OCI-LY7 (cell line): ENCODE measurements around the gene ADRA2A. TPM values are rescaled to one million over a fixed set of nuclear protein-coding genes. Genes with fewer than 3 reads are reported as not detected.

ENCODE experiments used
- BruUV-seq: library from RNA; stranded (reverse); fragments of 400-500 nt; replicated peaks from 2 replicates; lab custom pipeline; 2021; lab: Mats Ljungman, UMichigan
- CTCF ChIA-PET: fragments of 300-600 bp; sonication (Branson Sonifier 250); formaldehyde crosslinking; loops from one replicate; lab custom pipeline; 2022; ENCODE audit warnings: antibody characterized with exemption; ENCODE audit not compliant: unreplicated experiment; lab: Charles Lee
- POLR2A ChIA-PET: fragments of 300-600 bp; sonication (Branson Sonifier 250); formaldehyde crosslinking; loops from one replicate; lab custom pipeline; 2022; ENCODE audit warnings: antibody characterized with exemption; lab: Charles Lee
- DNase-seq: peaks from one replicate; pipeline ENCODE4 v3.0.0-alpha.2; 2015; ENCODE audit warnings: low spot score
- H2AFZ ChIP-seq: fragments of 200-600 bp; sonication (generic), shearing (Covaris generic); 2 replicates; pipeline ENCODE4 v1.6.1; 2014; ENCODE audit warnings: mild to moderate bottlenecking, antibody characterized with exemption, low read length, moderate library complexity
- H3K27ac ChIP-seq: fragments of 200-600 bp; sonication (generic); 2 replicates; pipeline ENCODE4 v1.5.1; 2014; ENCODE audit warnings: mixed run types, low read depth, mild to moderate bottlenecking, moderate library complexity, low read length, inconsistent platforms; ENCODE audit not compliant: poor library complexity, severe bottlenecking
- H3K36me3 ChIP-seq: fragments of 200-600 bp; sonication (generic); 2 replicates; pipeline ENCODE4 v1.6.1; 2014; ENCODE audit warnings: mild to moderate bottlenecking, antibody characterized with exemption, low read length, moderate library complexity, mixed read lengths; ENCODE audit not compliant: insufficient read depth
- H3K4me1 ChIP-seq: fragments of 200-600 bp; sonication (generic); 2 replicates; pipeline ENCODE4 v1.5.1; 2014; ENCODE audit warnings: mild to moderate bottlenecking, low read length; ENCODE audit not compliant: insufficient read depth, poor library complexity, severe bottlenecking
- H3K4me2 ChIP-seq: fragments of 200-600 bp; sonication (generic); 2 replicates; pipeline ENCODE4 v1.6.1; 2014; ENCODE audit warnings: mild to moderate bottlenecking, low read length
- H3K4me3 ChIP-seq: fragments of 200-600 bp; sonication (generic); 2 replicates; pipeline ENCODE4 v1.5.1; 2014; ENCODE audit warnings: mild to moderate bottlenecking, low read depth, low read length; ENCODE audit not compliant: poor library complexity, severe bottlenecking
- H3K79me2 ChIP-seq: fragments of 200-600 bp; sonication (generic); 2 replicates; pipeline ENCODE4 v1.6.1; 2016; ENCODE audit warnings: low read depth, mild to moderate bottlenecking, low read length, moderate library complexity, mixed read lengths; ENCODE audit not compliant: insufficient read depth
- H3K9me2 ChIP-seq: fragments of 200-600 bp; sonication (generic); 2 replicates; pipeline ENCODE4 v1.6.1; 2016; ENCODE audit warnings: mild to moderate bottlenecking, low read length, mixed read lengths; ENCODE audit not compliant: insufficient read depth
- H3K9me3 ChIP-seq: fragments of 200-600 bp; sonication (generic); 2 replicates; pipeline ENCODE4 v1.6.1; 2014; ENCODE audit warnings: mild to moderate bottlenecking, mixed run types, low read length, mixed read lengths
- H4K20me1 ChIP-seq: fragments of 200-600 bp; sonication (generic); 2 replicates; pipeline ENCODE4 v1.6.1; 2014; ENCODE audit warnings: mild to moderate bottlenecking, antibody characterized with exemption, low read length, moderate library complexity, mixed read lengths; ENCODE audit not compliant: insufficient read depth
- CTCF ChIP-seq: fragments of 200-600 bp; sonication (generic); conservative IDR thresholded peaks from 2 replicates; pipeline ENCODE4 v1.5.1; 2014; ENCODE audit warnings: mild to moderate bottlenecking, antibody characterized with exemption, low read length, moderate library complexity, mixed read lengths
- EZH2phosphoT487 ChIP-seq: fragments of 200-600 bp; sonication (generic); IDR thresholded peaks from 2 replicates; pipeline ENCODE4 v1.6.1; 2018; ENCODE audit warnings: low read depth, borderline replicate concordance, mild to moderate bottlenecking, mixed run types, antibody characterized with exemption, low read length, moderate library complexity, mixed read lengths
- intact Hi-C: fragments of 100-400 bp; cut with micrococcal nuclease; formaldehyde crosslinking; loops from one replicate; pipeline ENCODE4 v1.10.0; 2022; ENCODE audit not compliant: unreplicated experiment
- total RNA-seq, 2 experiments: library from RNA; depleted of rRNA in 1 of 2; stranded (reverse); fragments of >200 nt in 1 of 2; shearing (Covaris generic) in 1 of 2; gene quantifications; 2 replicates each; pipeline ENCODE4 v1.2.3, GENCODE V29; 2014 to 2022

The ADRA2A gene
- total RNA-seq, 2 experiments from 2014 or later: 0.06 TPM; not detected in 1

DNA sequence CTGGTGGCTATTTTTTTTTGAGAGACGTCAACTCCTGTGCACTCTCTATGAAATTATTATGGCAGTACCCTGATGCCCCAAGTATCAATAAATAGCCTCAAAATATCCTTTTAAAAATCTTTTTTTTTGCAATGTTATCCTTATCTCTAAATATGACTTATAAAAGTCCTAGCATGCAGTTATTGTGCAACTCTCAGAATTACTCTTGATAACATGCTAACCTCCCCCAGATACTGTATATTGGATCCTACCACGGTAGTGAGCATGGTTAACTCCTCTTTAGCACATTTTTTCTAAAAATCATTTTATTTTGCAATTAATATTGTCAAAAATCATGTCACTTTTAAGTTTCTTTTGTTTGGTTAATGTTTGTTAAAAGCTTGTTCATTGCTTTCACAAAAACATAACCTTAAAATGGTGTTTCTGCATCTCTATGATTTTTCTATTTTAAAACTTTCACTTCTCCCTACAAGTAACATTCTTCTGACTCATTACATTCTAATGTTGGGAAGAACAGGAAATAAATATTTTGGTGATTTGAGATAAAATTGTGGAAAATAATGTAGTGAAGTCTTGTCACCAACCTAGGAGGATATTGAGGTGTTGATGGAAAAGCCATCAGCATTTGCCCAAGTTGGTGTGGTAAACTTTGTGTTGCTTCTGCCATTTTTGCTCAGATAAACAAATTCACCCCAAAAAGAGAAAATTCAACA, 42.1 kb upstream of the ADRA2A start:
- no peak for DNase-seq
- Histone ChIP-seq H4K20me1 (no peaks in the 10 kb centered on the region), H3K9me3 (peaks cover 7% of the 10 kb centered on the region), H2AFZ (no peak overlapping the region), H3K4me2 (no peak overlapping the region), H3K9me2 (no peaks in the 10 kb centered on the region), H3K4me3 (no peak overlapping the region), H3K4me1 (no peaks in the 10 kb centered on the region), H3K36me3 (peaks cover 16% of the 10 kb centered on the region), H3K79me2 (no peaks in the 10 kb centered on the region), H3K27ac (no peak overlapping the region)
- TF ChIP-seq EZH2phosphoT487: no peak
- no peak for TF ChIP-seq CTCF
- ChIA-PET CTCF (no interaction called here), POLR2A (interaction anchor here (0.6 kb wide), 1 partner anchor 1094 kb away, joined by 5 read pairs; no protein-coding TSS in a partner anchor)
- intact Hi-C loops: no loop called here
- BruUV-seq: no TSS peak

DNA sequence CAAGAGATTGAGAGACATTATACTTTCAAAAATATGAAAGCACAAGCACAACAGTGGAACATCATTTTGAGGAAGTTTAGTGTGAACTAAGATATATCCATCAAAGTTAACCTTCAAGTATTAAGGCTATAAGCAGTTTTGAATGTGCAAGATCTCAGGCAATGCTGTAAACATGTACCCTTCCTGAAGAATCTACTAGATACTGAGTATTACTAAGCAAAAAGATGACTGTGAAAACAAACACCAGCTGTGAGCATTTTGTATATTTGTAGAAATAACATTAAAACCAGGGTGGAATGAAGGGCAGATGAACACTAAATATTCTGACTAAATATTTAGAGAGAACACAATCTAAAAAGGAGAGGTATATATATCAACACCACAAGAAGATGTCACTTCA, 41.3 kb upstream of the ADRA2A start:
- Histone ChIP-seq H3K79me2 (no peaks in the 10 kb centered on the region), H3K9me3 (peaks cover 13% of the 10 kb centered on the region), H3K36me3 (peaks cover 10% of the 10 kb centered on the region), H3K4me2 (no peak overlapping the region), H3K9me2 (no peaks in the 10 kb centered on the region), H3K4me3 (no peak overlapping the region), H2AFZ (no peak overlapping the region), H3K4me1 (no peaks in the 10 kb centered on the region), H4K20me1 (no peaks in the 10 kb centered on the region), H3K27ac (no peak overlapping the region)
- no TSS peak for BruUV-seq
- DNase-seq: no peak
- ChIA-PET POLR2A (no interaction called here), CTCF (no interaction called here)
- TF ChIP-seq EZH2phosphoT487: no peak
- TF ChIP-seq CTCF: no peak
- intact Hi-C loops: no loop called here

GRCh38 chr10:111037858-111038257, 39.0 kb upstream of the ADRA2A start:
- H2AFZ ChIP-seq: no peak overlapping the region
- no peaks in the 10 kb centered on the region for H3K4me1 ChIP-seq
- H3K9me3 ChIP-seq: peaks cover 15% of the 10 kb centered on the region
- H4K20me1 ChIP-seq: no peaks in the 10 kb centered on the region
- peak; percentile 17 for DNase-seq
- H3K4me2 ChIP-seq: no peak overlapping the region
- no peaks in the 10 kb centered on the region for H3K79me2 ChIP-seq
- intact Hi-C loops: no loop called here
- no peaks in the 10 kb centered on the region for H3K9me2 ChIP-seq
- POLR2A ChIA-PET: interaction anchor here (0.6 kb wide), 2 partner anchors 16 to 51 kb away, joined by 3 read pairs; no protein-coding TSS in a partner anchor
- H3K4me3 ChIP-seq: no peak overlapping the region
- CTCF ChIA-PET: no interaction called here
- no TSS peak for BruUV-seq
- no peaks in the 10 kb centered on the region for H3K36me3 ChIP-seq
- TF ChIP-seq EZH2phosphoT487 (no peak), CTCF (peak; percentile 59; the same call in 1 of the 2 replicates)
- H3K27ac ChIP-seq: no peak overlapping the region
